ENCODE measurements around the gene ATP12A. TPM values are rescaled to one million over a fixed set of nuclear protein-coding genes. Genes with fewer than 3 reads are reported as not detected.
"Not testable (repeated sequence)": the region's sequence is repeated elsewhere in the genome, so short reads cannot be mapped to it uniquely, and the experiment has no call there.

The ATP12A gene
- total RNA-seq, 2 experiments from 2014 or later = 0.66 TPM

GRCh38 chr13:24723206-24723605 lies 43.0 kb downstream of the ATP12A start:
- no peaks in the 10 kb centered on the region for H3K4me1 Mint-ChIP-seq
- no peak for DNase-seq
- H3K36me3 Mint-ChIP-seq = no peaks in the 10 kb centered on the region
- H3K9me3 Mint-ChIP-seq = no peaks in the 10 kb centered on the region
- H3K27me3 Mint-ChIP-seq = peaks cover 15% of the 10 kb centered on the region
- H3K4me3 Mint-ChIP-seq = no peak overlapping the region
- no peak overlapping the region for H3K27ac Mint-ChIP-seq

DNA sequence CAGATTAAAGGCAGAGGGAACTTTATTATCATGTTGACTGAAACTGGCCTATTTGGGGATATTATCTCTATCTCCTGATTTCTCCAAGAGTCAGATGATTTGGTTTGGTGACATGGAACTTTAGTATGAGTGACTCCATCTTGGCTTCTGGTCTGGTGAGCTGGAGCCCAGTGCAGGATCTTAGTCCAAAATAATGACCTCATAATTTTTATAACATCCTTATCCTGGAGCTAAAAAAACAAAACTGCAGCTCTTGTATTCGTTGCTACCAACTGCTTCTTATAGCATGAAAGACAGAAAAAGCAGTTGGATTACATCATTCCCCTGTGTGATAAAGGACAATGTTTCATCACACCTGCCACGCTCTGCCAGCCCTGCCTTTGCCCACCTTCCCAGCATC lies 44.5 kb downstream of the ATP12A start:
- Mint-ChIP-seq H3K27ac (no peak overlapping the region), H3K36me3 (no peaks in the 10 kb centered on the region), H3K4me3 (no peak overlapping the region), H3K4me1 (no peaks in the 10 kb centered on the region), H3K27me3 (peaks cover 12% of the 10 kb centered on the region), H3K9me3 (no peaks in the 10 kb centered on the region)
- no peak for DNase-seq

DNA sequence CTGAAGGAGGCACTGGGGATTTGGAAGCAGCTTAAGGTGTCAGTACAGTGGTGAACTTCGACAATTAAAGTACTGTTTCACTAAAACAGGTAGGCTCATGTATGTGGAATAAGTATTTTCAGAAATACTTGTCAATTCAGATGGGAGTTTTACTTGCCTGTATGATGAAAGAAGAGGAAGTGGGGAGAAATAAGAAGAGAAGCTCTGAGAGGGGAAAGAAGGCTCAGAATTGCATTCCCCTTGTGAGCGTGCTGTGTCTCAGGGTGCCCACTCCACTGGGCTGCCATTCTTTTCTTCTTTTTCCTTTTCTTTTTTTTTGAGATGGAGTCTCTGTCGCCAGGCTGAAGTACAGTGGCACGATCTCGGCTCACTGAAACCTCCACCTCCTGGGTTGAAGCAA lies 45.2 kb downstream of the ATP12A start:
- Mint-ChIP-seq H3K36me3 (no peaks in the 10 kb centered on the region), H3K9me3 (no peaks in the 10 kb centered on the region), H3K27ac (no peak overlapping the region), H3K27me3 (peaks cover 15% of the 10 kb centered on the region), H3K4me1 (no peaks in the 10 kb centered on the region), H3K4me3 (no peak overlapping the region)
- DNase-seq = no peak

DNA sequence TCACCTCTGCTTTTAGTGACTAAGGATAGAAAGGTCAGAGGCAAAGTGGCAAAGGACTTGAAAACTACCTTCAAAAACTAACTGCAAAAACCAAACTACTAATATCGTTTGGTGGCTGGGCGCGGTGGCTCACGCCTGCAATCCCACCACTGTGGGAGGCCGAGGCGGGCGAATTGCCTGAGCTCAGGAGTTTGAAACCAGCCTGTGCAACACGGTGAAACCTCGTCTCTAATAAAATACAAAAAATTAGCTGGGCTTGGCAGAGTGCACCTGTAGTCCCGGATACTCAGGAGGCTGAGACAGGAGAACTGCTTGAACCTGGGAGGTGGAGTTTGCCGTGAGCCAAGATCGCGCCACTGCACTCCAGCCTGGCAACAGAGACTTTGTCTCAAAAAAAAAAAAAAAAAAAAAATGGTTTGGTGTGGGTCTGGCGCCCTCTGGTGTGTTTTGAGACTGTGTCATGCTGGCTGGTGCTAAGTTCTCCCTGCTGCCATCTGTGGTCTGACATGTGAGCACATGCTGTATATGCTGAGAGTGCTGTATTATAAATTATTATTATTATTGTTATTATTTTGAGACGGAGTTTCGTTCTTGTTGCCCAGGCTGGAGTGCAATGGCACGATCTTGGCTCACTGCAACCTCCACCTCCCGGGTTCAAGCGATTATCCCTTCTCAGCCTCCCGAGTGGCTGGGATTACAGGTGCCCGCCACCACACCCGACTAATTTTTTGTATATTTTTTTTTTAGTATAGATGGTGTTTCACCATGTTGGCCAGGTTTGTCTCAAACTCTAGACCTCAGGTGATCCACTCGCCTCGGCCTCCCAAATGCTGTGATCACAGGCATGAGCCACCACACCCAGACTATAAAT lies 47.8 kb downstream of the ATP12A start:
- peak; percentile 58 for DNase-seq
- peaks cover 7% of the 10 kb centered on the region for H3K4me1 Mint-ChIP-seq
- H3K27me3 Mint-ChIP-seq = peaks cover 15% of the 10 kb centered on the region
- H3K27ac Mint-ChIP-seq = no peak overlapping the region
- H3K4me3 Mint-ChIP-seq = no peak overlapping the region
- peaks cover 7% of the 10 kb centered on the region for H3K9me3 Mint-ChIP-seq
- H3K36me3 Mint-ChIP-seq = no peaks in the 10 kb centered on the region

- not testable (repeated sequence) for H3K4me1 Mint-ChIP-seq, H3K27ac Mint-ChIP-seq, H3K4me3 Mint-ChIP-seq, H3K36me3 Mint-ChIP-seq, H3K9me3 Mint-ChIP-seq, DNase-seq
- peaks cover 14% of the 10 kb centered on the region for H3K27me3 Mint-ChIP-seq
Observed at GRCh38 chr13:24730873-24731567, 50.8 kb downstream of the ATP12A start.

- Mint-ChIP-seq H3K36me3 (no peaks in the 10 kb centered on the region), H3K4me1 (peaks cover 7% of the 10 kb centered on the region), H3K27ac (no peak overlapping the region), H3K27me3 (peaks cover 2% of the 10 kb centered on the region), H3K9me3 (peaks cover 7% of the 10 kb centered on the region), H3K4me3 (no peak overlapping the region)
- no peak for DNase-seq
Observed at GRCh38 chr13:24734950-24735349, 54.7 kb downstream of the ATP12A start.

GRCh38 chr13:24737042-24737441 lies 56.8 kb downstream of the ATP12A start:
- Mint-ChIP-seq H3K36me3 (no peaks in the 10 kb centered on the region), H3K9me3 (peaks cover 3% of the 10 kb centered on the region), H3K4me3 (no peak overlapping the region), H3K4me1 (no peaks in the 10 kb centered on the region), H3K27ac (no peak overlapping the region), H3K27me3 (no peaks in the 10 kb centered on the region)
- no peak for DNase-seq

DNA sequence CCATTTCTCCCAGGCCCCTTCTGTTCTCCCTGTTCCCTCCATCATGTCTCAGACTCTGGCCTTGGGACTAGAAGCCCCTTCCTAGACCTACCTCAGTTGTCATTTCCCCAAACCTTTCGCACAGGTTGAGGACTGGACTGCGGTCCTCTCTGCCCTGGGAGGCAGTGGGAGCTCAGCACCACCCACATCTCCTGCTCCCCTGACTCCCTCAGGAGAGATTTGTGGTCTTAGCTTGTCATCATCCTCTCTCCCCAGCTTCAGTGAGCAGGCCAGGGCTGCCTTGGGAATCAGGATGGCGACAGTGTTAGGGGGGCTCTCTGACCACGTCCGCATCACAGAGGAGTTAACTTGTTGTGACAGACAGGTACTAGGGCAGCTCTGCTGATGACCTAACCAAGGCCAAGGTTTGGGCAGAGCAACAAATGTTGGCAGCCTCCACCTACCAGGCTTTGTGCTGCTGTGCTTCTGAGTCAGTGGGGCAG lies 58.2 kb downstream of the ATP12A start:
- no peaks in the 10 kb centered on the region for H3K36me3 Mint-ChIP-seq
- no peak overlapping the region for H3K4me3 Mint-ChIP-seq
- H3K27ac Mint-ChIP-seq = no peak overlapping the region
- no peak for DNase-seq
- H3K4me1 Mint-ChIP-seq = no peaks in the 10 kb centered on the region
- no peaks in the 10 kb centered on the region for H3K27me3 Mint-ChIP-seq
- no peaks in the 10 kb centered on the region for H3K9me3 Mint-ChIP-seq

DNA sequence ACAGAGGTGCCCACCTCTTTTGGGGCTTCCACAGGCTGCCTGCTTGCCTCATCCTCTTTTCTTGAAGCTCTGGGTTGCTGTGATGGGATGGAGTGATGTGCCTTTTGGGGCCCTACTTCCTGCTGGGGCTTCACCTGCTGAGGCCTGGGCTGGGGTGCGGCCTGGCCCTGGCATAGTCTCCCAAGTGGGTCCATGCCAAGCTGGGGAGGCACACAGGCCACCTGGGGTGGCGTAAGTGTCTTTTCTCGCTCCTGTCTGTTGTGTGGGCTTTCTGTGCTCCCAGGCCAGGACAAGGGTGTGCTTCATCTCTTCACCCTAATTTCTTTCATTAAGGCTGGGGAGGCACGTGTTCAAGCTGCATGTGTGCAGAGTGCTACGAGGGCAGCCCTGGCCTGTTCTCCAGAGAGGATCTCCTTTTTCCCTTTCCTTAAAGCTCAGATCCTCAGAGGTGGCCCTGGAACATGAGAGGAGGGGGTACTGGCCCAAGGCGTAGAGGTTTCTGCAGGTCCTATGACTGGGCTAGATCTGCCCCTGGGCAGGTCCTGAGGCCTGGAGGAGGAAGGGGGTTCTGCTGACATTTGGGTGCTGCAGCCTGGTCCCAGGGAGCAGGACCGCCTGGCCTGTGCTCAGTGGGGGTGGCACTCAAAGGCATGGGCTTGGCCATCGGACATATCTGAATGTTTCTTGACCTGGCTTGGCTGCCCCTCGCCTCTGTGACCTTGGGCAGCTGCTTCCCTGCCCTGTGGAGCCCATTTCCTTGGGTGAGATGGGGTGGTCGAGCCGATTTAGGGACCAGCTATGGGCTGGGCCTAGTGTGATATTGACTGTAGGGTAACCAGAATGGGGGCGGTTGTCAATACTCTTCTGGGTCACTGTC lies 60.0 kb downstream of the ATP12A start:
- Mint-ChIP-seq H3K27ac (no peak overlapping the region), H3K36me3 (no peaks in the 10 kb centered on the region), H3K4me3 (no peak overlapping the region), H3K4me1 (no peaks in the 10 kb centered on the region), H3K9me3 (no peaks in the 10 kb centered on the region), H3K27me3 (peaks cover 16% of the 10 kb centered on the region)
- no peak for DNase-seq

DNA sequence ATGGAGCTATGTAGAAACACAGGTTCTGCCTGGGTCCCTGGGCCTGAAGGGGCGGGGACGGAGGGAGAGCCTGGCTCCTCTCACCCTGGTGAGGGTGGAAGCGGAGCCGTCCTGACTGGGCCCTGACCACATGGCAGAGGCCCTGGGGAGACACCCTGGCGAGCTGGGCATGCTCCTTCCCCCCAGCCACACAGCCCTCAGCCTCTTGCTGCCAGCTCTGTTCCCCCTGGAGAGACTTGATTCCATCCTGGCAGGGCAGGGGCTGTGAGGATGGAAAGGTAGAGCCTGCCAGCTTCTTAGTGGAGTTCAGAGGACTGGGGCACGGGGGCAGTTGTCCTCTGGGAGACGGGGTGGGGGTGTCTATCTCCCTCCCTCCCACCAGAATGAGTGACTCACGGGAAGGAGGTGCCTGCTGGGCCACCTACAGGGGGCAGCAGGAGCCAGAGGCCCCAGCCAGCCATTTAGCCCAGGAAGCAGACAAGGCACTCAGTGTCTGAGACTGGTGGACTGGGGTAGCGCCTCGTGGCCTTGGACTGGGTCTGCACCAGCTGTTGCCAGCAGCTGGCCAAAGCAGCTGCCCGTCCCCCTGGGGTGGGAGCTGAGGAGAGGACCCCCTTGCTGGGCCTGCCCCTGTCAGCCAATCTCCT lies 60.9 kb downstream of the ATP12A start:
- no peak for DNase-seq
- no peak overlapping the region for H3K27ac Mint-ChIP-seq
- no peaks in the 10 kb centered on the region for H3K9me3 Mint-ChIP-seq
- H3K4me1 Mint-ChIP-seq = no peaks in the 10 kb centered on the region
- no peak overlapping the region for H3K4me3 Mint-ChIP-seq
- peaks cover 20% of the 10 kb centered on the region for H3K27me3 Mint-ChIP-seq
- no peaks in the 10 kb centered on the region for H3K36me3 Mint-ChIP-seq

DNA sequence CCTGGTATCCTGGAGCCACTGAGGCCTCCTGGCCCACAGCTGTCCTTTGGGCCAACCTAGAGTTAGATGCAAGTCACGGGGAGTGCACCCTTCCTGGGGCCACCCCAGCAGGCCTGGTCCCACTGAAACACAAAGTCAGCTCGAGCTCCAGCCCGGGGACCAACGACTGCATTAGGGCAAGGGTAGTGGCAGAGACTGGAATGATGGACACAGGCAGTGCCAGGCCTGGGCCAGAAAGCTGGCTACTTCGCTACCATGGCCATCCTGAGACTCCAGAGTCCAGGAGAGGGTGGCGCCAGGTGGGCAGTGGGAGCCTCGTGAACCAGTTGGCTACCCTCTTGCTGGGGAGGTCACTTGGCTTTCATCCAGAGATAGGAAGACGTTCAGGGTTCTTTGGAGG lies 61.6 kb downstream of the ATP12A start:
- Mint-ChIP-seq H3K36me3 (no peaks in the 10 kb centered on the region), H3K9me3 (no peaks in the 10 kb centered on the region), H3K4me3 (no peak overlapping the region), H3K27ac (no peak overlapping the region), H3K4me1 (peaks cover 2% of the 10 kb centered on the region), H3K27me3 (peaks cover 25% of the 10 kb centered on the region)
- DNase-seq = no peak

GRCh38 chr13:24742294-24742693 lies 62.1 kb downstream of the ATP12A start:
- Mint-ChIP-seq H3K36me3 (no peaks in the 10 kb centered on the region), H3K4me3 (no peak overlapping the region), H3K9me3 (no peaks in the 10 kb centered on the region), H3K4me1 (peaks cover 5% of the 10 kb centered on the region), H3K27ac (no peak overlapping the region), H3K27me3 (peaks cover 30% of the 10 kb centered on the region)
- no peak for DNase-seq

DNA sequence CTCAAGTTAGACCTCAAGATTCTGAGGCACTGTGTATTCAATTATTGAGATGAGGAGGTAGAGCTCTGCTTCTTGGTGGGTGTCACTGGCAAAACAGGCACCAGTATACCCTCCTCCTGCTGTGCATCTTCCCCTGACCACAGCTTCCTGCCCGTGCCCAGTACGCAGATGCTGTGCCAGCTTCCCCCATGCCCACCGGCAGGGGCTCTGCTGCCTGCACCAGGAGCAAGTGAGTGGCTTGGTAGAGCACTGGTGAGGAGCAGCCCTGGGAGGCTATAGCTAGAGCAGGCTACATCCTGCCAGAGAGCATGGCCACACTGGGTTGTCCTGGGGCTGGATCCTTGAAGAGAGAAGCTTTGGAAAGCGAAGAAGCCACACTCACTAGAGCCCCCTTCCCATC lies 62.8 kb downstream of the ATP12A start:
- Mint-ChIP-seq H3K27ac (no peak overlapping the region), H3K4me1 (peaks cover 8% of the 10 kb centered on the region), H3K36me3 (no peaks in the 10 kb centered on the region), H3K9me3 (no peaks in the 10 kb centered on the region), H3K4me3 (no peak overlapping the region), H3K27me3 (peaks cover 37% of the 10 kb centered on the region)
- DNase-seq = no peak

DNA sequence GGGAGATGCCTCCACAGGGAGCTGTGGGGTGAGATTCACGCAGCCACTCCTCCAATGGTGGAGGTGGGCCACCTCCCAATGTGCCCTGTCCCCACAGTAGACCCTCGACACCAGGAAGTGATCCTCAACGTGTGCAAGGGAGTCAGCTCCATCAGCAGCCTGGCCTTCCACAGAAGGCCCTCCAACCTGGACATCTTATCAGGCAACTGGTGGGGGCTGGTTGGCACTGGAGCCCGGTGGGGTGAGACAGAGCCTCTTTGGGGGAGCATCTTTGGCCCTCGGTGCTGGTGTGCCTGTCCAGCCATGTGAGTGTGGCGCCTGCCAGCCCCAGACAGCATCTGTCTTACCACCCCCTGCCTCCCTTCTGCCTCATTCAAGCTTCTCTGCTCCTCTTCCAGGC lies 64.0 kb downstream of the ATP12A start:
- Mint-ChIP-seq H3K36me3 (no peaks in the 10 kb centered on the region), H3K27ac (no peak overlapping the region), H3K9me3 (no peaks in the 10 kb centered on the region), H3K4me3 (no peak overlapping the region), H3K27me3 (peaks cover 48% of the 10 kb centered on the region), H3K4me1 (peaks cover 10% of the 10 kb centered on the region)
- no peak for DNase-seq

GRCh38 chr13:24745516-24745860 lies 65.3 kb downstream of the ATP12A start:
- no peaks in the 10 kb centered on the region for H3K9me3 Mint-ChIP-seq
- DNase-seq = no peak
- peaks cover 60% of the 10 kb centered on the region for H3K27me3 Mint-ChIP-seq
- H3K4me3 Mint-ChIP-seq = no peak overlapping the region
- H3K27ac Mint-ChIP-seq = no peak overlapping the region
- H3K36me3 Mint-ChIP-seq = no peaks in the 10 kb centered on the region
- peaks cover 10% of the 10 kb centered on the region for H3K4me1 Mint-ChIP-seq
